H1 (cell line): ENCODE data around the gene MTIF3. TPM values are rescaled to one million over a fixed set of nuclear protein-coding genes. Genes with fewer than 3 reads are reported as not detected.

Experiments
- CHD7 ChIP-seq: fragments of 300-600 bp; sonication (generic); IDR thresholded peaks from 2 replicates; pipeline ENCODE4 v1.7.1; 2012; ENCODE audit warnings: low read length, moderate library complexity, mild to moderate bottlenecking, inconsistent platforms; ENCODE audit not compliant: insufficient replicate concordance
- EZH2 ChIP-seq: fragments of 200-600 bp; sonication (generic); IDR thresholded peaks from 2 replicates; pipeline ENCODE4 v1.7.1; 2012; ENCODE audit warnings: low read depth, mild to moderate bottlenecking, moderate library complexity, low read length, inconsistent platforms; ENCODE audit not compliant: severe bottlenecking
- polyA plus RNA-seq, 7 experiments: library from polyadenylated mRNA; depleted of rRNA in 3 of 7; stranded (reverse) in 5 of 7; unstranded in 2 of 7; fragments of >200 nt in 5 of 7; fragments of 200-250 nt in 2 of 7; gene quantifications; 1 replicate in 5 of 7; 2 replicates in 1 of 7; 4 replicates in 1 of 7; pipeline versions ENCODE4 v1.2.1 to v1.2.3, GENCODE V29; 2011 to 2013; ENCODE audit warnings: missing spikeins in 2 of 7, mixed read lengths in 2 of 7
- total RNA-seq: library from RNA; stranded (reverse); fragmentation: NEBNext Ultra II Directional; extraction: Animal tissue kit (Norgen Biotek cat#: 25700); gene quantifications from 2 replicates; pipeline ENCODE4 v1.2.1, GENCODE V29; 2021

Gene MTIF3
- total and polyA plus RNA-seq, 2 of the 8 experiments (the other 6 are each of a cell fraction or from before 2014, with no cell fraction given): 29.4 to 36.4 TPM

GRCh38 chr13:27446986-27447583 is 3.3 kb downstream of the MTIF3 start (continued):
- TF ChIP-seq CHD7 (no peak), EZH2 (no peak)
